ENCODE results near the gene IRF5. TPM values are rescaled to one million over a fixed set of nuclear protein-coding genes. Genes with fewer than 3 reads are reported as not detected.
A peak's percentile ranks its signal among the peaks of the same experiment; 100 is the strongest.

IRF5 gene
- total RNA-seq, 2 donors from 2014 or later = 2.7 to 4.4 TPM

GRCh38 chr7:128938544-128939074 lies 882 bp downstream of the IRF5 start:
- Histone ChIP-seq H3K4me1 (peaks cover 0 to 14% of the 10 kb centered on the region in 2 donors), H3K27me3 (no peaks in the 10 kb centered on the region), H3K4me3 (peak overlapping the region; percentile 33 to 60), H3K36me3 (no peaks in the 10 kb centered on the region), H3K27ac (no peak overlapping the region), H3K9me3 (no peaks in the 10 kb centered on the region)
- TF ChIP-seq, protein P1, sequence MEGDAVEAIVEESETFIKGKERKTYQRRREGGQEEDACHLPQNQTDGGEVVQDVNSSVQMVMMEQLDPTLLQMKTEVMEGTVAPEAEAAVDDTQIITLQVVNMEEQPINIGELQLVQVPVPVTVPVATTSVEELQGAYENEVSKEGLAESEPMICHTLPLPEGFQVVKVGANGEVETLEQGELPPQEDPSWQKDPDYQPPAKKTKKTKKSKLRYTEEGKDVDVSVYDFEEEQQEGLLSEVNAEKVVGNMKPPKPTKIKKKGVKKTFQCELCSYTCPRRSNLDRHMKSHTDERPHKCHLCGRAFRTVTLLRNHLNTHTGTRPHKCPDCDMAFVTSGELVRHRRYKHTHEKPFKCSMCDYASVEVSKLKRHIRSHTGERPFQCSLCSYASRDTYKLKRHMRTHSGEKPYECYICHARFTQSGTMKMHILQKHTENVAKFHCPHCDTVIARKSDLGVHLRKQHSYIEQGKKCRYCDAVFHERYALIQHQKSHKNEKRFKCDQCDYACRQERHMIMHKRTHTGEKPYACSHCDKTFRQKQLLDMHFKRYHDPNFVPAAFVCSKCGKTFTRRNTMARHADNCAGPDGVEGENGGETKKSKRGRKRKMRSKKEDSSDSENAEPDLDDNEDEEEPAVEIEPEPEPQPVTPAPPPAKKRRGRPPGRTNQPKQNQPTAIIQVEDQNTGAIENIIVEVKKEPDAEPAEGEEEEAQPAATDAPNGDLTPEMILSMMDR (IDR thresholded peaks at IDR 0.05) = no peak
- no peak for DNase-seq (ENCODE audit: low spot score)

DNA sequence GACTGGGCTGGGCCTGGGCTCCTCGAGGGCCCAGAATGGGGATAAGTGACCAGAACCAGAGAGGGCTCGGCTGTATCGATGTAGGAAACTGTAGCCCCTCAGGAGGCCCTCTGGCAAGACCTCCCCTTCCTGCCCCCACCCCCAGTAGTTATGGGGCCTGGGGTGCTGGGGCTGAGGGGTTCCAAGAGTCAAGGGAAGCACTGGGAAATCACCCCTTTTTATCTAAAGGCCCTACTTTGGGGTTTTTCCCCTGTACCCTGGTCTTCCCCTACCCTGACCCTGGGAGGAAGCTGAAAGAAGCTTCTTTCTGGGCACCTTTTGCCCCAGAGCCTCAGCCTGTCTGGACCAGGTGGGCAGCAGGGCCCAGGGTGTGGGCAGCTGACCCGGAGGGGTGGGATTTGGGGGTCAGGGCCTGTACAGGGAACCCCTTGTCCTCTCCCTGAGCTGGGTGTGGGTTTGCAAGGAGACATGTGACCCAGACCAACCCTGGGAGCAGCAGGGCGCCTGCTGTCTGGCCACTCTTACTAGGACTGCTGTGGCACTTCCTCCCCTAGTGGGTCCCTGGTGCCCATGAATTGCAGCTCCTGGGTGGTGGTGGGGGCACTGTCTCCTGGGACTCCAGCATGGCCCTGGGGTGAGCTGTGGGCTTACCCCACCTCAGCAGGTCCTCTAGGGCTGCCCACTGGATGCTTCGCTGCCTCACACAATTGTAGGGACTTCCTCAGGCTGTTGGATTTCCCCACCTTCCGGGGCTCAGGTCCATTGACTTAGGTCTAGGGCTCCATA lies 1.5 kb downstream of the IRF5 start:
- Histone ChIP-seq H3K4me3 (peak overlapping the region in 1 of 2 donors; percentile 60), H3K27ac (peak overlapping the region in 1 of 2 donors; percentile 43), H3K9me3 (no peaks in the 10 kb centered on the region), H3K36me3 (no peaks in the 10 kb centered on the region), H3K4me1 (peaks cover 0 to 14% of the 10 kb centered on the region in 2 donors), H3K27me3 (no peaks in the 10 kb centered on the region)
- TF ChIP-seq, protein P1 (IDR thresholded peaks at IDR 0.05) = no peak
- peak; percentile 59 for DNase-seq (ENCODE audit: low spot score)

- H3K4me3 ChIP-seq = peak overlapping the region in 1 of 2 donors; percentile 12
- peak overlapping the region in 1 of 2 donors; percentile 43 for H3K27ac ChIP-seq
- no peaks in the 10 kb centered on the region for H3K9me3 ChIP-seq
- TF ChIP-seq, protein P1 (IDR thresholded peaks at IDR 0.05) = no peak
- DNase-seq (ENCODE audit: low spot score) = no peak
- peaks cover 0 to 14% of the 10 kb centered on the region in 2 donors for H3K4me1 ChIP-seq
- H3K36me3 ChIP-seq = no peaks in the 10 kb centered on the region
- H3K27me3 ChIP-seq = no peaks in the 10 kb centered on the region
Observed at GRCh38 chr7:128939861-128940410, 2.2 kb downstream of the IRF5 start.

- H3K27me3 ChIP-seq = no peaks in the 10 kb centered on the region
- peaks cover 0 to 14% of the 10 kb centered on the region in 2 donors for H3K4me1 ChIP-seq
- no peaks in the 10 kb centered on the region for H3K36me3 ChIP-seq
- no peak overlapping the region for H3K4me3 ChIP-seq
- H3K27ac ChIP-seq = no peak overlapping the region
- TF ChIP-seq, protein P1 (IDR thresholded peaks at IDR 0.05) = no peak
- H3K9me3 ChIP-seq = no peaks in the 10 kb centered on the region
- DNase-seq (ENCODE audit: low spot score) = no peak
Observed at GRCh38 chr7:128940494-128941322, 3.0 kb downstream of the IRF5 start.

DNA sequence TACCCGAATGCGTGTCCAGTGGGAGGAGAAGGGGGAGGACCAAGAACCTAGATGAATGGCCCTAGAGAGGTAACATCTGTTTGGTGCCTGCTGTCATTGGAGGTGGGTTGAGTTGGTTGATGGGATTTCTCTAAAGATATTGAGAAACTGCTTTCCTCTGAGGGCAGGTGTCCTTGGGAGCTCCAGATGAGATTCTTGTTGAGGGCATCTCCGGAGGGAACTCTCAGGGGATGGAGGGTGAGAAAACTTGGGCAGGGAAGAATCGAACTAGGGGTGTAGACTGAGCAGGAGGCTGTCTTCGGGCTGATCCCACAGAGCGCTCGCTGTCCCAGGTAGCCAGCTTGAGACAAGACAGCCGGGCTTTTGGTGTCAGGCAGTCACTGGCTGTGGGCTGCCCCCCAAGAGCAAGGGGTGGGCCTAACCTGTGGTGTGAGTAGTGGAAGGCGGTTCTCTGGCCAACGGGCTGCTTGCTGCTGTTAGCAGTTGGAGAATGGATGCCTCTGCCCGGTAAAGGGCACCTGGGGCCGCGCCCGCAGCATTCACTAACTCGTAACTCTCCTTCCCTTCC lies 3.7 kb downstream of the IRF5 start:
- TF ChIP-seq, protein P1 (IDR thresholded peaks at IDR 0.05) = no peak
- no peak overlapping the region for H3K4me3 ChIP-seq
- no peak for DNase-seq (ENCODE audit: low spot score)
- H3K27ac ChIP-seq = no peak overlapping the region
- no peaks in the 10 kb centered on the region for H3K27me3 ChIP-seq
- peaks cover 0 to 14% of the 10 kb centered on the region in 2 donors for H3K4me1 ChIP-seq
- H3K36me3 ChIP-seq = no peaks in the 10 kb centered on the region
- no peaks in the 10 kb centered on the region for H3K9me3 ChIP-seq
